ENCODE measurements around the gene RYR1.
"Not testable (repeated sequence)": the region's sequence is repeated elsewhere in the genome, so short reads cannot be mapped to it uniquely, and the experiment has no call there.

Gene RYR1

GRCh38 chr19:38425222-38425809 lies 8.2 kb upstream of the RYR1 start:
- Histone ChIP-seq H3K36me3 (peaks cover 29% of the 10 kb centered on the region), H3K27me3 (peaks cover 17% of the 10 kb centered on the region), H3K4me1 (ENCODE audit: control insufficient read depth in 1 of 2, insufficient read depth in 1 of 2, low read depth in 1 of 2, low read length in 1 of 2) (peaks cover 45 to 51% of the 10 kb centered on the region in 2 experiments), H3K9me3 (no peaks in the 10 kb centered on the region), H3K27ac (peak overlapping the region; percentile 89), H3K4me3 (ENCODE audit: low read depth in 1 of 2, low read length in 1 of 2) (peak overlapping the region; percentile 81 to 97)
- TF ChIP-seq CTCF (IDR thresholded peaks at IDR 0.05) = no peak

- peaks cover 22% of the 10 kb centered on the region for H3K27me3 ChIP-seq
- H3K4me3 ChIP-seq (ENCODE audit: low read depth in 1 of 2, low read length in 1 of 2) = peak within 1 kb of the TSS; percentile 81 to 97
- peaks cover 23% of the 10 kb centered on the region for H3K36me3 ChIP-seq
- H3K4me1 ChIP-seq (ENCODE audit: control insufficient read depth in 1 of 2, insufficient read depth in 1 of 2, low read depth in 1 of 2, low read length in 1 of 2) = peaks cover 45% of the 10 kb centered on the region in 2 experiments
- no peaks in the 10 kb centered on the region for H3K9me3 ChIP-seq
- peak within 1 kb of the TSS; percentile 89 for H3K27ac ChIP-seq
- TF ChIP-seq CTCF (IDR thresholded peaks at IDR 0.05) = no peak
Observed at GRCh38 chr19:38425810-38426466, 7.6 kb upstream of the RYR1 start, which contains the start of gene RASGRP4. TSS of gene RASGRP4 (minus strand) at chr19:38426219. CDS start at chr19:38426091, 128 bp downstream.

- Histone ChIP-seq H3K27me3 (peaks cover 32% of the 10 kb centered on the region), H3K27ac (peak overlapping the region; percentile 89), H3K36me3 (peaks cover 11% of the 10 kb centered on the region), H3K4me1 (ENCODE audit: control insufficient read depth in 1 of 2, insufficient read depth in 1 of 2, low read depth in 1 of 2, low read length in 1 of 2) (peaks cover 37 to 41% of the 10 kb centered on the region in 2 experiments)
- not testable (repeated sequence) for H3K9me3 ChIP-seq; H3K4me3 ChIP-seq (ENCODE audit: low read depth in 1 of 2, low read length in 1 of 2)
Observed at GRCh38 chr19:38427035-38427677, 6.3 kb upstream of the RYR1 start.

GRCh38 chr19:38429055-38429810 lies 4.3 kb upstream of the RYR1 start:
- peaks cover 49% of the 10 kb centered on the region for H3K27me3 ChIP-seq
- no peaks in the 10 kb centered on the region for H3K36me3 ChIP-seq
- no peak overlapping the region for H3K4me3 ChIP-seq (ENCODE audit: low read depth in 1 of 2, low read length in 1 of 2)
- no peak overlapping the region for H3K27ac ChIP-seq
- no peaks in the 10 kb centered on the region for H3K9me3 ChIP-seq
- peaks cover 24% of the 10 kb centered on the region in 2 experiments for H3K4me1 ChIP-seq (ENCODE audit: control insufficient read depth in 1 of 2, insufficient read depth in 1 of 2, low read depth in 1 of 2, low read length in 1 of 2)
- no peak for TF ChIP-seq CTCF (IDR thresholded peaks at IDR 0.05)

GRCh38 chr19:38429811-38430156 lies 3.7 kb upstream of the RYR1 start:
- no peak overlapping the region for H3K4me3 ChIP-seq (ENCODE audit: low read depth in 1 of 2, low read length in 1 of 2)
- no peak overlapping the region for H3K27ac ChIP-seq
- peaks cover 19% of the 10 kb centered on the region in 2 experiments for H3K4me1 ChIP-seq (ENCODE audit: control insufficient read depth in 1 of 2, insufficient read depth in 1 of 2, low read depth in 1 of 2, low read length in 1 of 2)
- TF ChIP-seq CTCF (IDR thresholded peaks at IDR 0.05) = no peak
- H3K9me3 ChIP-seq = no peaks in the 10 kb centered on the region
- H3K27me3 ChIP-seq = peaks cover 54% of the 10 kb centered on the region
- H3K36me3 ChIP-seq = no peaks in the 10 kb centered on the region

All from neutrophil (primary cell).